Spleen (tissue), 7 donors: ENCODE results near the gene KLHL14.

Source experiments
- POLR2A ChIP-seq, 3 donors: fragments of 450-650 bp; IDR thresholded peaks; one replicate each; pipeline ENCODE4 v1.5.1; 2017; ENCODE audit warnings: antibody characterized with exemption in 3 of 3, mild to moderate bottlenecking in 1 of 3
- POLR2AphosphoS5 ChIP-seq, 3 donors: sonication (generic); formaldehyde crosslinking; IDR thresholded peaks; one replicate each; pipeline ENCODE4 v1.5.1; 2017; ENCODE audit warnings: antibody characterized with exemption in 3 of 3
- TF ChIP-seq, protein P1 (sequence below), 11 experiments: fragments of 200-600 bp in 7 of 11; fragments of 450-650 bp in 4 of 11; sonication (generic) in 4 of 11; IDR thresholded peaks in 8 of 11; conservative IDR thresholded peaks in 3 of 11; 1 replicate in 7 of 11; 2 replicates in 4 of 11; pipeline versions ENCODE4 v1.4.0 to v1.8.0; 2016 to 2021; ENCODE audit warnings: antibody characterized with exemption in 11 of 11, inconsistent platforms in 4 of 11, mild to moderate bottlenecking in 1 of 11
- donor health status: DM: no; HTN: no; CAD: no; lungs with moderate emphysema.
- donor health status: DM: no; HTN: no; CAD: no.
- donor health status: DM: no; HTN: no; CAD: no.

DNA sequence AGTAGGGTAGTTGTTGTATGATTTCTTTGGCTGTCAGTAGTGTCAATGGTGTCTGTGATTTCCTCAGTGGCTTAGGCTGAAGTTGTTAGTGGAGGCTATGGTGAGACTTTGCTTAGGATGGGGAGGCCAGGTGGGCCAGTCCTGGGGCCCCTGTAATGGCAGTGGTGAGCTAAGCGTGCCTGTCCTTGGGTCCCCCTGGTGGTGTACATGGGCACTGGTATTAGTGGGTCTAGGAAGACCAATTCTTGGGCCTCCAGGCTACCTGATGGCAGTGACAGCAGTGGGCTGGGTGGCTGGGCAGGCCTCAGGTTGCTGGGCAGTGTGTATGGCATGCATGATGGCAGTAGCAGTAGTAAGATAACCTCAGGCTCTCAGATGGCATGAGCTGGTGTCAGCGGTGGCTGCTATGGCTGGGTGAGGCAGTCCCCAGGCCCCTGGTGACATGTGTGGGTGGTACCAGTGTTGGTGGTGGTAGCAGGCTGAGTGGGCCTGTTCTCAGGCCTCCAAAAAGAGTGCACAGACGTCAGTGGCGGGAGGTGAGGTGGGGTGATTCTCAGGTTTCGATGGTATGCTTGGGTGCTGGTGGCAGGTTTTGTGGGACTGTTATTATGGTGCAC, 103.2 kb downstream of the KLHL14 start:
- TF ChIP-seq, protein P1, sequence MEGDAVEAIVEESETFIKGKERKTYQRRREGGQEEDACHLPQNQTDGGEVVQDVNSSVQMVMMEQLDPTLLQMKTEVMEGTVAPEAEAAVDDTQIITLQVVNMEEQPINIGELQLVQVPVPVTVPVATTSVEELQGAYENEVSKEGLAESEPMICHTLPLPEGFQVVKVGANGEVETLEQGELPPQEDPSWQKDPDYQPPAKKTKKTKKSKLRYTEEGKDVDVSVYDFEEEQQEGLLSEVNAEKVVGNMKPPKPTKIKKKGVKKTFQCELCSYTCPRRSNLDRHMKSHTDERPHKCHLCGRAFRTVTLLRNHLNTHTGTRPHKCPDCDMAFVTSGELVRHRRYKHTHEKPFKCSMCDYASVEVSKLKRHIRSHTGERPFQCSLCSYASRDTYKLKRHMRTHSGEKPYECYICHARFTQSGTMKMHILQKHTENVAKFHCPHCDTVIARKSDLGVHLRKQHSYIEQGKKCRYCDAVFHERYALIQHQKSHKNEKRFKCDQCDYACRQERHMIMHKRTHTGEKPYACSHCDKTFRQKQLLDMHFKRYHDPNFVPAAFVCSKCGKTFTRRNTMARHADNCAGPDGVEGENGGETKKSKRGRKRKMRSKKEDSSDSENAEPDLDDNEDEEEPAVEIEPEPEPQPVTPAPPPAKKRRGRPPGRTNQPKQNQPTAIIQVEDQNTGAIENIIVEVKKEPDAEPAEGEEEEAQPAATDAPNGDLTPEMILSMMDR (IDR thresholded peaks at IDR 0.05 in 8 of 11, conservative IDR thresholded peaks at IDR 0.05 in 3 of 11): no peak
- TF ChIP-seq POLR2A (IDR thresholded peaks at IDR 0.05): no peak
- no peak for TF ChIP-seq POLR2AphosphoS5 (IDR thresholded peaks at IDR 0.05)
